RWPE1 (cell line): ENCODE data around the gene TSPAN15.

Source experiments
- CTCF ChIA-PET: fragments of 350-600 bp; sonication (Branson Sonifier 250); formaldehyde crosslinking; extraction: SDS; loops from one replicate; lab custom pipeline; 2021; lab: Yijun Ruan, JAX
- POLR2A ChIA-PET: fragments of 400-600 bp; formaldehyde crosslinking; extraction: SDS; loops from one replicate; lab custom pipeline; 2020; ENCODE audit warnings: antibody characterized with exemption; ENCODE audit not compliant: low non-redundant PET; lab: Yijun Ruan, JAX
- DNase-seq: peaks from one replicate; pipeline ENCODE4 v3.0.0; 2012; ENCODE audit warnings: low spot score
- H3K27ac ChIP-seq: fragments of 450-650 bp; 2 replicates; pipeline ENCODE4 v1.5.1; 2017
- TF ChIP-seq, protein P1 (sequence below): fragments of 450-650 bp; conservative IDR thresholded peaks from 2 replicates; pipeline ENCODE4 v1.5.1; 2017; ENCODE audit warnings: low read depth, mild to moderate bottlenecking

TSPAN15 gene

DNA sequence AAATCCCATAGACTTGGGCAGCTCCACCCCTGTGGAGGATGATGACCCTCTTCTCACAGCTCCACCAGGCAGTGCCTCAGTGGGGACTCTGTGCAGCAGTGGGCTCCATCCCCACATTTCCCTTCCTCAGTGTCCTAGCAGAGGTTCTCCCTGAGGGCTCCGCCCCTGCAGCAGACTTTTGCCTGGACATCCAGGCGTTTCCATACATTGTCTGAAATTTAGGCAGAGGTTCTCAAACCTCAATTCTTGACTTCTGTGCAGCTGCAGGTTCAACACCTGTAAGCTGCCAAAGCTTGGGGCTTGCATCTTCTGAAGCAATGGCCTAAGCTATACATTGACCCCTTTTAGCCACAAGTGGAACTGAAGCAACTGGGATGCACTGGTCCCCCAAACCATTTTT, 90.2 kb downstream of the TSPAN15 start:
- POLR2A ChIA-PET, result no interaction called here
- CTCF ChIA-PET, result no interaction called here
- DNase-seq, result no peak
- TF ChIP-seq, protein P1, sequence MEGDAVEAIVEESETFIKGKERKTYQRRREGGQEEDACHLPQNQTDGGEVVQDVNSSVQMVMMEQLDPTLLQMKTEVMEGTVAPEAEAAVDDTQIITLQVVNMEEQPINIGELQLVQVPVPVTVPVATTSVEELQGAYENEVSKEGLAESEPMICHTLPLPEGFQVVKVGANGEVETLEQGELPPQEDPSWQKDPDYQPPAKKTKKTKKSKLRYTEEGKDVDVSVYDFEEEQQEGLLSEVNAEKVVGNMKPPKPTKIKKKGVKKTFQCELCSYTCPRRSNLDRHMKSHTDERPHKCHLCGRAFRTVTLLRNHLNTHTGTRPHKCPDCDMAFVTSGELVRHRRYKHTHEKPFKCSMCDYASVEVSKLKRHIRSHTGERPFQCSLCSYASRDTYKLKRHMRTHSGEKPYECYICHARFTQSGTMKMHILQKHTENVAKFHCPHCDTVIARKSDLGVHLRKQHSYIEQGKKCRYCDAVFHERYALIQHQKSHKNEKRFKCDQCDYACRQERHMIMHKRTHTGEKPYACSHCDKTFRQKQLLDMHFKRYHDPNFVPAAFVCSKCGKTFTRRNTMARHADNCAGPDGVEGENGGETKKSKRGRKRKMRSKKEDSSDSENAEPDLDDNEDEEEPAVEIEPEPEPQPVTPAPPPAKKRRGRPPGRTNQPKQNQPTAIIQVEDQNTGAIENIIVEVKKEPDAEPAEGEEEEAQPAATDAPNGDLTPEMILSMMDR, result no peak
- no peak overlapping the region for H3K27ac ChIP-seq

DNA sequence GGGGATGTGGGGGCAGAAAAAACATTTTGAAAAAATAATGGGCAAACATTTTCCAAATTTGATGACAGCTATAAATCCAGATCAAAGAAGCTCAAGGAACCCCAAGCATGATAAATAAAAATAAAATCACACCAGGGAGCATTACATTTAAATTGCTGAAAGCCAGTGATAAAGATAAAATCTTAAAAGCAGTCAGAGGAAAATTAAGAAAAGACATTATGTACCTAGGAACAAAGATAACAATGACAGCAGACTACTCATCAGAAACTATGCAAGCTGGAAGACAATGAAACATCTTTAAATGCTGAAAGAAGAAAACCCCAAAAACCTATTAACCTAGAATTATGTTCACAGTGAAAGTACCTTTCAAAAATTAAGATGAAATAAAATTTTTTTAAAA, 98.7 kb downstream of the TSPAN15 start:
- TF ChIP-seq, protein P1, result no peak
- POLR2A ChIA-PET, result no interaction called here
- no peak for DNase-seq
- CTCF ChIA-PET, result interaction anchor here (0.6 kb wide), 1 partner anchor 12 kb away, joined by 4 read pairs; no protein-coding TSS in a partner anchor
- H3K27ac ChIP-seq, result no peak overlapping the region

DNA sequence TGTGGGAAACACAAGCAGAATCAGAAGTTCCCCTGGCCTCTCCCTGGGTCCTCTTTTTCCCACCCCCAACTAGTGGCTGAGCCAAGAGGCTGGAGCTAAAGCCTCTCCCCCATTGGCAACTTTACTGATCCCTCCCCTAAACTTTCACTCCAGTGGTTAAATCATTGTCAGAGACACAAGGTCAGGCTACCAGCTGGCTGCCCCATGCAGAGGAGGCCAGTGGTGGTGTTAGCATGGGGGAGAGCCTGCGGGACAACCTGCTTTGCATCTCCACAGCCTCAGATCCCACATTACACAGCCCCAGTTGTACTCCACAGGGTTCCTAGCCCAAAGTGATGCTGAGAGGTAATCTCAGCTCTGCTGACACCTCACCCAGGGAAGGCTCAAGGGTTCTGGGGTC, 101.0 kb downstream of the TSPAN15 start:
- POLR2A ChIA-PET, result no interaction called here
- TF ChIP-seq, protein P1, result no peak

GRCh38 chr10:69553328-69553727, 102.1 kb downstream of the TSPAN15 start:
- no peak for DNase-seq
- POLR2A ChIA-PET, result no interaction called here
- CTCF ChIA-PET, result no interaction called here
- TF ChIP-seq, protein P1, result no peak
- no peak overlapping the region for H3K27ac ChIP-seq

More for the DNA sequence above, 101.0 kb downstream of the TSPAN15 start:
- no peak overlapping the region for H3K27ac ChIP-seq
- DNase-seq, result no peak
- CTCF ChIA-PET, result interaction anchor here (0.5 to 1.0 kb wide), 3 partner anchors 19 to 219 kb away, joined by 3 to 4 read pairs (median 3); no protein-coding TSS in a partner anchor

DNA sequence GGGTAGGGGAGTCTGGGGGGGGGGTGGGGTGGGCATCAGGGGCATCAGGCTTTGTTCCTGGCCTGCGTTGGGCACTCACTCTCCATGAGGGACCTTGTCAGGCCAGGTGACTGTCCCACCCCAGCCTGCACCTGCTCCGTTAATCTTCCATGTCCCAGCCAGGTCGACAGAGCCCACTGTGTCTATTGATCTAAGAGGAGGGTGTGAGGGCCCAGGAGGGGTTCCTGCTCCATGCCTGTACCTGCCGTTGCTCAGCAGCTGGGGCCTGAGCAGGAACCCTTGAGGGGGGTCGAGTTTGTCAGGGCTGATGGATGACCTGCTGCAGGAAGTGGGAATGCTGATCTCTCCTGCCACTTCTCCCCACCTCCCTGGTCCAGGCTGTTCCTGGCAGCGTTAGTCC, 103.3 kb downstream of the TSPAN15 start:
- H3K27ac ChIP-seq, result no peak overlapping the region
- DNase-seq, result no peak
- ChIA-PET POLR2A (no interaction called here), CTCF (interaction anchor here (1.0 kb wide), 1 partner anchor 27 kb away, joined by 4 read pairs; no protein-coding TSS in a partner anchor)
- TF ChIP-seq, protein P1, result no peak
